Measurements from ENCODE around the gene PRG2.

Gene PRG2

GRCh38 chr11:57410287-57410686 is 19.8 kb upstream of the PRG2 start:
- no peak overlapping the region for H3K4me3 ChIP-seq (ENCODE audit: low read depth, low read length)
- in situ Hi-C loops (cut with HindIII; ENCODE audit: low sequenced_read_pairs): no loop called here
- DNase-seq (ENCODE audit: low read depth, low spot score): peak; percentile 87
- TF ChIP-seq, protein P1, sequence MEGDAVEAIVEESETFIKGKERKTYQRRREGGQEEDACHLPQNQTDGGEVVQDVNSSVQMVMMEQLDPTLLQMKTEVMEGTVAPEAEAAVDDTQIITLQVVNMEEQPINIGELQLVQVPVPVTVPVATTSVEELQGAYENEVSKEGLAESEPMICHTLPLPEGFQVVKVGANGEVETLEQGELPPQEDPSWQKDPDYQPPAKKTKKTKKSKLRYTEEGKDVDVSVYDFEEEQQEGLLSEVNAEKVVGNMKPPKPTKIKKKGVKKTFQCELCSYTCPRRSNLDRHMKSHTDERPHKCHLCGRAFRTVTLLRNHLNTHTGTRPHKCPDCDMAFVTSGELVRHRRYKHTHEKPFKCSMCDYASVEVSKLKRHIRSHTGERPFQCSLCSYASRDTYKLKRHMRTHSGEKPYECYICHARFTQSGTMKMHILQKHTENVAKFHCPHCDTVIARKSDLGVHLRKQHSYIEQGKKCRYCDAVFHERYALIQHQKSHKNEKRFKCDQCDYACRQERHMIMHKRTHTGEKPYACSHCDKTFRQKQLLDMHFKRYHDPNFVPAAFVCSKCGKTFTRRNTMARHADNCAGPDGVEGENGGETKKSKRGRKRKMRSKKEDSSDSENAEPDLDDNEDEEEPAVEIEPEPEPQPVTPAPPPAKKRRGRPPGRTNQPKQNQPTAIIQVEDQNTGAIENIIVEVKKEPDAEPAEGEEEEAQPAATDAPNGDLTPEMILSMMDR (IDR thresholded peaks at IDR 0.05; ENCODE audit: low read depth, low read length): no peak

DNA sequence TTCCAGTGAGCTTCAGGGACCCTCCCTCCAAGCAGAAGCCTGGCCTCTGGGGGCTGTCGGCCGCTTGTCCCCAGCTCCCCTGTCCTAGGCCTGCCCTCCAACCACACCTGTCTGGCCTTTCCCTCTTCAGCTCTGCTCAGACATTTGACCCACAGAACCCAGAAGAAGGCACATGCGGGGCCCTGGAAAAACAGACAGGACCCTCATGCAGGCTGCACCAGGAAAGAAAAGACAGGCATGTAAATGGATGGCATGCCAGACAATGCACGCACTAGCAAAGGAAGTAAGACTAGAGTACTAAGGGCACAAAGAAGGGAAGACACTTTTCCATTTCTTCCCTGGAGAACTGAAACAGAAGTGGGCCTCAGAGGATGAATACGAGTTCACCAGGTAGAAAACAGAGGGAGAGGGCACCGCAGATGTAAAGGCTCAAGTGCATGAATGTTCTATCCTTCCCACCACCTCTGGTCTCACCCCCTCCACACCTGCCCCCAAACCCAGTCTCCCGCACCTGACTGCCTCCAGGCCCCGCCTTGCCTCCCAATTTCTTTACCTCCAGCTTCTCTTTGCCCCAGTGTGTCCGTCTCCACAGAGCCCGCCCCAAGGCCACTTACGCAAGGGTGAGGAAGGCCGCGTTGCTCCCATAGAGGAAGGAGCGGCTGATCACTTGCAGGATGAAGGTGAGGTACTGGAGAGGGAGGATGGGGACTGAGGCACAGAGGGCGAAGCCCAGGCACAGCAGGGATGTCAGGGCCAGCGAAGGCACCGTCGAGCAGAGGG is 19.1 kb upstream of the PRG2 start:
- TF ChIP-seq, protein P1 (IDR thresholded peaks at IDR 0.05; ENCODE audit: low read depth, low read length): no peak
- no peak overlapping the region for H3K4me3 ChIP-seq (ENCODE audit: low read depth, low read length)
- in situ Hi-C loops (cut with HindIII; ENCODE audit: low sequenced_read_pairs): no loop called here
- no peak for DNase-seq (ENCODE audit: low read depth, low spot score)

DNA sequence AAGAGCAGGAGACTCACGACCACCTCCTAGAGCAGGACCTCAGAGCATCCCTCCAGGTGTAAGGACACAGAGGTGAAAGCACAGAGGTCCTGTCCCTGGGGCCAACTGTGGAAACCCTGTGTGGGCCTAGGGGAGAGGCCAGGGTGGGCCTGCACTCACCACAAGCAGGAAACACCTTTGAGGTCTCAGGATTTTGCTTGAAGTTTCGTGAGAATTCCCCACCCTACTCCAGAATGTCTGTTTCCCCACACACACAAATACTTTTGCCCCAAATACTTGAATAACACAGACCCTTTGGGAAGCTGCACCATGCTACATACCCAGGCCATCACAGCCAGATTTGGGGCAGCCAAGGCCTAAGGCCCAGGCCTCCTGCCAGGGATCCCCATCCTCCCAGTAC is 18.3 kb upstream of the PRG2 start:
- in situ Hi-C loops (cut with HindIII; ENCODE audit: low sequenced_read_pairs): no loop called here
- DNase-seq (ENCODE audit: low read depth, low spot score): no peak
- H3K4me3 ChIP-seq (ENCODE audit: low read depth, low read length): no peak overlapping the region
- TF ChIP-seq, protein P1 (IDR thresholded peaks at IDR 0.05; ENCODE audit: low read depth, low read length): no peak

DNA sequence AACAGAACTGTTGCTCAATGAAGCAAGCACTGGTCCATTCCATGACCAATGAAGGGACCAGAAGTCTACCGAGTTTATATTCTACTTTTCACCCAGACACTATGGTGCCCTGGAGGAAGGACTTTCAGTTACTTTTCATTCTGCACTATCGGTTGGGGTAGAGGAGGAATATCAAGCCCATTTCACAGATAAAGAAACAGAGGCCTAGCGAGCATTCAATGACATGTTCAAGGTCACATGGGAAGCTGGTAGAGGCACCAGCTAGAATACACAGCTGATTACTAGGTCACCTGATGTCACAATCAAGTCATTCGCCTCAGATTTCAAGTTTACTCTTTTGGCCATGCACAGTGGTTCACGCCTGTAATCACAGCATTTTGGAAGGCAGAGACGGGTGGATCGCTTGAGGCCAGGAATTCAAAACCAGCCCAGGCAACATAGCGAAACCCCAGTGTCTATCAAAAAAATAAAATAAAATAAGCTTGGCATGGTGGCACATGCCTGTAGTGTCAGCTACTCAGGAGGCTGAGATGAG is 17.6 kb upstream of the PRG2 start:
- TF ChIP-seq, protein P1 (IDR thresholded peaks at IDR 0.05; ENCODE audit: low read depth, low read length): no peak
- no peak overlapping the region for H3K4me3 ChIP-seq (ENCODE audit: low read depth, low read length)
- no peak for DNase-seq (ENCODE audit: low read depth, low spot score)
- in situ Hi-C loops (cut with HindIII; ENCODE audit: low sequenced_read_pairs): no loop called here

DNA sequence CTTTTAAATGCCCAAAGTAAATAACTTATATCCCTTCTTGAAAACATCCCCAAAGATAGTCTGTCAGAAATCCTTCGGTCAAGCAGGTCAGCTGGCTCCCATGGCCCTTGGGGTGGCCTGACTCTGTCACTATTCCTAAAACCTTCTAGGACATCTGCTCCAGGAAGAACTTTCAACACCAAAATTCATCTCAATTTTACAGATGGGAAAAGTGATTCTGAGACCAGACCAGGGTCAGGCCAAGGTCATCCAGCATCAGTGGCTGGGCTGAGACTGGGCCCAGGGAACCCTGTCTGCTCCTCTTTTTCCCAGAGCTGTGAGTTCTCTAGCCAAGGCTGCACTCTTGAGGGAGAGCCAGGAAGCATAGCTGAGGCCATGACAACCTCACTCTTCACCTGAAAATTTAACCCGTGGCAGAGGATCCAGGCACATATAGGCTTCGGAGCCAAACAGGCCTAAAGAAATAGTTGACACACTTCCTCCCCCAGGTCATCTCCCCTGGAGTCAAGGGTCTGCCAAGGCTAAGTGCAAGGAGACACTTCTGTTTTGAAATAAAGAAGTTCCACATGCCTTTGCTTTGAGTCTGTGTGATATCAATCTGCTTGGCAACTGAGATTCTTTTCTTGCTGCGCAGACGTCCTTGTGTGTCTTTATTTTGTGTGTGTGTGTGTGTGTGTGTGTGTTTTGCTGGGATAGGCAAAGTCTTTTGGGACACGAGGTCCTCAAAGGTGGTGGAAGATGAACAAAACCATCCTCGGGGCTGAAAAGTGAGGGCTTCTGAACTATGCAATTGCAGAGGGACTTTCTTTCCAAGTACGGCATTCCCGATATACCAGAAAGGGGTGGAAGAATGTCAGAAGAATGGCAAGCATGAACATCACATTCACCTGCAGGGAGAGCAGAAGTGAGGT is 16.8 kb upstream of the PRG2 start:
- TF ChIP-seq, protein P1 (IDR thresholded peaks at IDR 0.05; ENCODE audit: low read depth, low read length): no peak
- no peak overlapping the region for H3K4me3 ChIP-seq (ENCODE audit: low read depth, low read length)
- DNase-seq (ENCODE audit: low read depth, low spot score): no peak
- in situ Hi-C loops (cut with HindIII; ENCODE audit: low sequenced_read_pairs): no loop called here

DNA sequence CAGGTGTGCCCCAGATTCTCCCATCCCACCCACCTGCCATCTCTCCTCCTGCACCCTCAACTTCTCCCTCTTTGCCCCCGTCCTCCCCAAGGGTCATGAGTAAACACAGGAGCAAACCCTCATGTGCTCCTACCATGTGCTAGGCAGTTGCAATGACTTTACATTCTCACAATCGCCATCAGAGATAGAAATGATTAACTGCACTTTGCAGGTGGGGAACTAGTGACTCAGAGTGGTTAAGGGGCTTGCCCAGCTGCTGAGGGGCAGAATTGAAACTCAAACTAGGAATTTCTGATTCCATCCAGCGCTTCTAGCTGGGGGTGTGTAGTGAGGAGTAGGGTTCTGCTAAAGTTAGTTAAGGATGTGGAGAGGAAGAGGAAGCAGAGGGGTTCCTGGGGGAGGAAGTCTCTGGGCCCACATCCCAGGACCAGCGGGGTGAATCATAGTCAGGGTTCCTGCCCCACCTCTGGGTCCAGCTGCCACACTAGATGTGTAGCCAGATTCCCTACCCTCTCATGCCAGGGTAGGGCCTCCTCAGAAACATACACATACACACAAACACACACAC is 16.0 kb upstream of the PRG2 start:
- DNase-seq (ENCODE audit: low read depth, low spot score): peak; percentile 31
- in situ Hi-C loops (cut with HindIII; ENCODE audit: low sequenced_read_pairs): no loop called here
- no peak overlapping the region for H3K4me3 ChIP-seq (ENCODE audit: low read depth, low read length)
- TF ChIP-seq, protein P1 (IDR thresholded peaks at IDR 0.05; ENCODE audit: low read depth, low read length): no peak

All from astrocyte of the spinal cord (primary cell).